GM12878 (cell line): ENCODE data around the gene PRKG1. TPM values are rescaled to one million over a fixed set of nuclear protein-coding genes. Genes with fewer than 3 reads are reported as not detected.

Source experiments
- ATAC-seq: fragments of 200-7000 bp; cut with Tn5 transposase; 3 replicates; pipeline ENCODE4 v1.9.1; 2020; ENCODE audit warnings: mild to moderate bottlenecking, moderate library complexity
- BruUV-seq: library from RNA; stranded (reverse); fragments of 400-500 nt; replicated peaks from 2 replicates; lab custom pipeline; 2021; lab: Mats Ljungman, UMichigan
- CTCF ChIA-PET: fragments of 300-600 bp; sonication (Branson Sonifier 250); formaldehyde crosslinking; extraction: SDS; loops from one replicate; lab custom pipeline; 2021; ENCODE audit warnings: inconsistent platforms; lab: Yijun Ruan, JAX
- POLR2A ChIA-PET: fragments of 350-600 bp; formaldehyde crosslinking; extraction: SDS; loops from one replicate; lab custom pipeline; 2021; ENCODE audit warnings: inconsistent platforms; lab: Charles Lee
- RAD21 ChIA-PET: fragments of 300-600 bp; sonication (Branson Sonifier 250); formaldehyde crosslinking; loops from one replicate; lab custom pipeline; 2023; ENCODE audit warnings: antibody characterized with exemption; ENCODE audit not compliant: unreplicated experiment; lab: Charles Lee
- SMC1A ChIA-PET: fragments of 300-600 bp; sonication (Branson Sonifier 250); formaldehyde crosslinking; loops from one replicate; lab custom pipeline; 2023; ENCODE audit not compliant: unreplicated experiment, uncharacterized antibody; lab: Charles Lee
- DNase-seq: peaks from one replicate; pipeline ENCODE4 v3.0.0-alpha.2; 2011; ENCODE audit warnings: low read depth, low spot score
- FAIRE-seq: peaks from 3 replicates; lab custom pipeline; 2011; peaks lifted over from hg19 to GRCh38; lab: Jason Lieb, UNC
- H2AFZ ChIP-seq: 2 replicates; pipeline ENCODE4 v1.6.0; 2011; ENCODE audit warnings: low read depth, low read length, control low read depth; ENCODE audit not compliant: control insufficient read depth
- H3K27ac ChIP-seq: 2 replicates; pipeline ENCODE4 v1.5.1; 2011; ENCODE audit warnings: control low read depth; ENCODE audit not compliant: control insufficient read depth, insufficient read depth
- H3K27me3 ChIP-seq, 2 experiments: replicated peaks in 1 of 2; 2 replicates each; pipeline versions ENCODE4 v1.6.0 to v1.6.1; 2011; ENCODE audit warnings: low read length in 1 of 2; ENCODE audit not compliant: control insufficient read depth in 2 of 2, insufficient read depth in 2 of 2
- H3K36me3 ChIP-seq, 2 experiments: 2 replicates each; pipeline ENCODE4 v1.5.1; 2011; ENCODE audit warnings: low read length in 1 of 2; ENCODE audit not compliant: control insufficient read depth in 2 of 2, insufficient read depth in 2 of 2
- H3K4me1 ChIP-seq: 2 replicates; pipeline ENCODE4 v1.6.1; 2011; ENCODE audit warnings: mild to moderate bottlenecking, low read length, moderate library complexity, mixed read lengths; ENCODE audit not compliant: control insufficient read depth, insufficient read depth
- H3K4me2 ChIP-seq: 2 replicates; pipeline ENCODE4 v1.6.0; 2011; ENCODE audit warnings: control low read depth; ENCODE audit not compliant: control insufficient read depth, insufficient read depth
- H3K4me3 ChIP-seq: fragments of 200-600 bp; sonication (generic); 2 replicates; pipeline ENCODE4 v1.5.1; 2016
- H3K79me2 ChIP-seq: 2 replicates; pipeline ENCODE4 v1.6.0; 2011; ENCODE audit warnings: low read length; ENCODE audit not compliant: control insufficient read depth, insufficient read depth
- H3K9ac ChIP-seq: 2 replicates; pipeline ENCODE4 v1.8.0; 2011; ENCODE audit warnings: low read length, control low read depth, mixed read lengths; ENCODE audit not compliant: control insufficient read depth, insufficient read depth
- H3K9me3 ChIP-seq: replicated peaks from 3 replicates; pipeline ENCODE4 v1.5.1; 2011; ENCODE audit warnings: mild to moderate bottlenecking, low read length; ENCODE audit not compliant: control insufficient read depth, insufficient read depth
- H4K20me1 ChIP-seq: 2 replicates; pipeline ENCODE4 v1.6.0; 2011; ENCODE audit not compliant: control insufficient read depth, insufficient read depth
- EED ChIP-seq: sonication (generic); IDR thresholded peaks from 2 replicates; pipeline ENCODE4 v1.6.1; 2016; ENCODE audit warnings: antibody characterized with exemption, low read depth
- FOXM1 ChIP-seq: IDR thresholded peaks from 2 replicates; pipeline ENCODE4 v1.6.1; 2012; ENCODE audit warnings: low read depth, mild to moderate bottlenecking, inconsistent platforms, low read length, moderate library complexity
- HDAC2 ChIP-seq: fragments of 200-600 bp; sonication (generic); IDR thresholded peaks from 2 replicates; pipeline ENCODE4 v1.6.1; 2017
- MTA2 ChIP-seq: fragments of 450-650 bp; IDR thresholded peaks from 2 replicates; pipeline ENCODE4 v1.6.1; 2016; ENCODE audit warnings: low read depth, mild to moderate bottlenecking, moderate library complexity
- MTA3 ChIP-seq: IDR thresholded peaks from 2 replicates; pipeline ENCODE4 v1.6.1; 2012; ENCODE audit warnings: low read length, inconsistent platforms, borderline replicate concordance
- POLR2AphosphoS2 ChIP-seq: IDR thresholded peaks from 2 replicates; pipeline ENCODE4 v1.6.1; 2011; ENCODE audit warnings: low read depth, mild to moderate bottlenecking, low read length, improper control_type of control experiment, moderate library complexity
- SP1 ChIP-seq: IDR thresholded peaks from one replicate; pipeline ENCODE4 v1.6.1; 2011; ENCODE audit warnings: low read depth, low read length
- ZNF217 ChIP-seq: fragments of 450-650 bp; IDR thresholded peaks from 2 replicates; pipeline ENCODE4 v1.6.1; 2017; ENCODE audit warnings: antibody characterized with exemption, mild to moderate bottlenecking
- WGBS: methylation state at CpG from one replicate; pipeline ENCODE4 v1.1.6; 2016; ENCODE audit warnings: low lambda C conversion rate; ENCODE audit not compliant: insufficient replicate concordance, insufficient coverage; ENCODE audit errors: missing lambda C conversion rate; 5-methylcytosine and 5-hydroxymethylcytosine counted together
- in situ Hi-C: fragments of 300-500 bp; cut with MboI; formaldehyde crosslinking; loops from 9 replicates; pipeline ENCODE4 v1.14.3; 2018; ENCODE audit warnings: mixed read lengths
- intact Hi-C: fragments of 100-400 bp; cut with micrococcal nuclease; formaldehyde crosslinking; loops from one replicate; pipeline ENCODE4 v1.14.2; 2022; ENCODE audit not compliant: unreplicated experiment
- polyA plus RNA-seq, 11 experiments: library from polyadenylated mRNA; depleted of rRNA in 4 of 11; unstranded in 6 of 11; stranded (reverse) in 5 of 11; fragments of >200 nt; fragmentation: Nextera tagmentation in 4 of 11; fragmentation: Illumina TruSeq in 1 of 11; extraction: Ambion mirVana in 4 of 11; extraction: Trizol in 1 of 11; gene quantifications; 1 replicate in 1 of 11; 2 replicates in 10 of 11; pipeline versions ENCODE4 v1.2.1 to v1.2.3, GENCODE V29; 2011 to 2016; ENCODE audit warnings: inconsistent platforms in 2 of 11, missing spikeins in 2 of 11, low read depth in 1 of 11
- total RNA-seq, 4 experiments: library from RNA; depleted of rRNA in 3 of 4; stranded (reverse); fragments of >200 nt in 3 of 4; fragmentation: Illumina TruSeq in 1 of 4; extraction: Trizol in 1 of 4; gene quantifications; 2 replicates each; pipeline versions ENCODE4 v1.2.1 to v1.2.3, GENCODE V29; 2013 to 2021
- TF ChIP-seq, protein P1 (sequence below): fragments of 150-350 bp; IDR thresholded peaks from 2 replicates; pipeline ENCODE4 v1.6.1; 2014; ENCODE audit warnings: mild to moderate bottlenecking, low read depth, low read length
- TF ChIP-seq, protein P2 (sequence below): fragments of 450-650 bp; IDR thresholded peaks from 2 replicates; pipeline ENCODE4 v1.6.1; 2017; ENCODE audit warnings: mild to moderate bottlenecking
- TF ChIP-seq, protein P3 (sequence below): IDR thresholded peaks from 2 replicates; pipeline ENCODE4 v1.6.1; 2011; ENCODE audit warnings: low read depth, mild to moderate bottlenecking, low read length, moderate library complexity, borderline replicate concordance; ENCODE audit errors: extremely low read depth

PRKG1 gene
- total and polyA plus RNA-seq, 10 of the 15 experiments (the other 5 are each of a cell fraction or from before 2014, with no cell fraction given) = 0.04 to 0.05 TPM; not detected in 8

DNA sequence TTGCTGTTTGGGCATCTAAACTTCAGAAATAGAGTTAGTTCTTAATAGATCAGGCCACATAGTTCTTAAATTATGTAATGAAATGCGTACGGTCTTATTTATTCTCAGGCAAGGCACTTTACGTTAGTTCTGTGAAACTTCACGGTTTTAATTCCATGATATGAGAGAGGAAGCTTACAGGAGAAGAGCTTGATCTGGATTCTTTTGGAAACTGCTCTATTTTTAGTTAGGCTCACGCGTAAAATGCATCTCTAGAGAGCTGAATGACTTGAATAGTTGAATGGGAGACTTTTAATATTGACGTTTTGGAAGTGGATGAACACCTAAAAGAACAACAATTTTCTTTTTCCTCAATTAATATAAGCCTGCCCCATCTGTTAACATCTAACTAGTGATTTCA lies 71.1 kb downstream of the PRKG1 start:
- Histone ChIP-seq H4K20me1 (no peaks in the 10 kb centered on the region), H3K4me2 (no peak overlapping the region)
- SMC1A ChIA-PET = interaction anchor here (2.1 kb wide), 1 partner anchor 8 kb away, joined by 5 read pairs; no protein-coding TSS in a partner anchor
- FAIRE-seq = no peak
- TF ChIP-seq, protein P1, sequence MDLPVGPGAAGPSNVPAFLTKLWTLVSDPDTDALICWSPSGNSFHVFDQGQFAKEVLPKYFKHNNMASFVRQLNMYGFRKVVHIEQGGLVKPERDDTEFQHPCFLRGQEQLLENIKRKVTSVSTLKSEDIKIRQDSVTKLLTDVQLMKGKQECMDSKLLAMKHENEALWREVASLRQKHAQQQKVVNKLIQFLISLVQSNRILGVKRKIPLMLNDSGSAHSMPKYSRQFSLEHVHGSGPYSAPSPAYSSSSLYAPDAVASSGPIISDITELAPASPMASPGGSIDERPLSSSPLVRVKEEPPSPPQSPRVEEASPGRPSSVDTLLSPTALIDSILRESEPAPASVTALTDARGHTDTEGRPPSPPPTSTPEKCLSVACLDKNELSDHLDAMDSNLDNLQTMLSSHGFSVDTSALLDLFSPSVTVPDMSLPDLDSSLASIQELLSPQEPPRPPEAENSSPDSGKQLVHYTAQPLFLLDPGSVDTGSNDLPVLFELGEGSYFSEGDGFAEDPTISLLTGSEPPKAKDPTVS = no peak
- TF ChIP-seq MTA3 (no peak), ZNF217 (no peak), SP1 (no peak), MTA2 (no peak), POLR2AphosphoS2 (no peak), EED (no peak), FOXM1 (no peak), HDAC2 (no peak)
- TF ChIP-seq, protein P2, sequence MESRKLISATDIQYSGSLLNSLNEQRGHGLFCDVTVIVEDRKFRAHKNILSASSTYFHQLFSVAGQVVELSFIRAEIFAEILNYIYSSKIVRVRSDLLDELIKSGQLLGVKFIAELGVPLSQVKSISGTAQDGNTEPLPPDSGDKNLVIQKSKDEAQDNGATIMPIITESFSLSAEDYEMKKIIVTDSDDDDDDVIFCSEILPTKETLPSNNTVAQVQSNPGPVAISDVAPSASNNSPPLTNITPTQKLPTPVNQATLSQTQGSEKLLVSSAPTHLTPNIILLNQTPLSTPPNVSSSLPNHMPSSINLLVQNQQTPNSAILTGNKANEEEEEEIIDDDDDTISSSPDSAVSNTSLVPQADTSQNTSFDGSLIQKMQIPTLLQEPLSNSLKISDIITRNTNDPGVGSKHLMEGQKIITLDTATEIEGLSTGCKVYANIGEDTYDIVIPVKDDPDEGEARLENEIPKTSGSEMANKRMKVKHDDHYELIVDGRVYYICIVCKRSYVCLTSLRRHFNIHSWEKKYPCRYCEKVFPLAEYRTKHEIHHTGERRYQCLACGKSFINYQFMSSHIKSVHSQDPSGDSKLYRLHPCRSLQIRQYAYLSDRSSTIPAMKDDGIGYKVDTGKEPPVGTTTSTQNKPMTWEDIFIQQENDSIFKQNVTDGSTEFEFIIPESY = no peak
- TF ChIP-seq, protein P3, sequence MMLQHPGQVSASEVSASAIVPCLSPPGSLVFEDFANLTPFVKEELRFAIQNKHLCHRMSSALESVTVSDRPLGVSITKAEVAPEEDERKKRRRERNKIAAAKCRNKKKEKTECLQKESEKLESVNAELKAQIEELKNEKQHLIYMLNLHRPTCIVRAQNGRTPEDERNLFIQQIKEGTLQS = no peak
- TF ChIP-seq, all 136 proteins: peak for 0
- BruUV-seq = no TSS peak
- no peak overlapping the region for H3K27ac ChIP-seq
- H3K27me3 ChIP-seq = no peaks in the 10 kb centered on the region
- no peak overlapping the region for H3K4me3 ChIP-seq
- no peaks in the 10 kb centered on the region for H3K79me2 ChIP-seq
- in situ Hi-C loops = no loop called here
- H2AFZ ChIP-seq = no peak overlapping the region
- no peak overlapping the region for H3K9ac ChIP-seq
- no peak for ATAC-seq
- RAD21 ChIA-PET = no interaction called here
- intact Hi-C loops = no loop called here
- H3K36me3 ChIP-seq = no peaks in the 10 kb centered on the region
- CTCF ChIA-PET = no interaction called here
- no peaks in the 10 kb centered on the region for H3K9me3 ChIP-seq
- 16% methylated on average over 7 of the region's 7 CpGs for WGBS
- DNase-seq = no peak
- H3K4me1 ChIP-seq = no peaks in the 10 kb centered on the region
- POLR2A ChIA-PET = no interaction called here
